Activated naive CD4-positive, alpha-beta T cell treated with anti-CD3 and anti-CD28 coated beads, Interleukin-2, amount 10 ng/mL, durations not matched to agents 7 days and 5 days (primary cell): Measurements from ENCODE around the gene SERPINA4.

ENCODE experiments used
- CTCF ChIA-PET: fragments of 350-600 bp; sonication (Branson Sonifier 250); formaldehyde crosslinking; loops from one replicate; lab custom pipeline; 2021; ENCODE audit warnings: antibody characterized with exemption; lab: Charles Lee
- DNase-seq: peaks from one replicate; pipeline ENCODE4 v3.0.0-alpha.2; 2020
- H3K27ac Mint-ChIP-seq: one replicate; pipeline ENCODE4 v1.8.0; 2021; ENCODE audit warnings: mild to moderate bottlenecking, moderate library complexity, mixed read lengths
- H3K27me3 Mint-ChIP-seq: one replicate; pipeline ENCODE4 v1.8.0; 2021; ENCODE audit warnings: mild to moderate bottlenecking, mixed read lengths
- H3K36me3 Mint-ChIP-seq: one replicate; pipeline ENCODE4 v1.8.0; 2021; ENCODE audit warnings: mixed read lengths
- H3K4me1 Mint-ChIP-seq: one replicate; pipeline ENCODE4 v1.8.0; 2021; ENCODE audit warnings: mixed read lengths
- H3K4me3 Mint-ChIP-seq: one replicate; pipeline ENCODE4 v1.8.0; 2021; ENCODE audit warnings: mild to moderate bottlenecking, moderate library complexity, mixed read lengths
- H3K9me3 Mint-ChIP-seq: one replicate; pipeline ENCODE4 v1.8.0; 2021; ENCODE audit warnings: mixed read lengths

Gene SERPINA4

GRCh38 chr14:94582851-94583250 lies 21.6 kb downstream of the SERPINA4 start:
- no peak overlapping the region for H3K27ac Mint-ChIP-seq
- no peaks in the 10 kb centered on the region for H3K4me1 Mint-ChIP-seq
- no peaks in the 10 kb centered on the region for H3K36me3 Mint-ChIP-seq
- CTCF ChIA-PET = no interaction called here
- no peaks in the 10 kb centered on the region for H3K27me3 Mint-ChIP-seq
- no peaks in the 10 kb centered on the region for H3K9me3 Mint-ChIP-seq
- no peak overlapping the region for H3K4me3 Mint-ChIP-seq
- DNase-seq = no peak

DNA sequence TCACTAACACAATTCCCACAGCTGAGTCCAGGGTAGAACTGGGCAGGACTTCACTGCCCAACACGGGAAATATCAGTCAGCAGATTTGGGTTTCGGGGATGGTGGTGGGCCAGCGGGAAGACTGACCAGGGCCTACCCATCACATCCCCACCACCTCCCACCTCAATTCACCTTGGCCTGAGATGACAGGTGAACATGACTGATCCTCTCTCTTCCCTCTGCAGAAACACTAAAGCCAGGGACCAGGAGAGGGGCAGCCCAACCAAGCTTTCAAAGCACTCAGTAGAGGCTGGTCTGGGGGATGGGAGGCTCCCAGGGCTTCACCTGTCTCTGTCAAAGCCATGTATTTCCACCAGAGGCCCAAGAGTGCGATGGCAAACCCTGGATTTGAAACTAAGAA lies 22.3 kb downstream of the SERPINA4 start:
- CTCF ChIA-PET = no interaction called here
- DNase-seq = no peak
- no peaks in the 10 kb centered on the region for H3K4me1 Mint-ChIP-seq

GRCh38 chr14:94584591-94585280 lies 23.5 kb downstream of the SERPINA4 start:
- Mint-ChIP-seq H3K27ac (no peak overlapping the region), H3K36me3 (no peaks in the 10 kb centered on the region), H3K4me1 (no peaks in the 10 kb centered on the region), H3K4me3 (no peak overlapping the region), H3K27me3 (no peaks in the 10 kb centered on the region), H3K9me3 (no peaks in the 10 kb centered on the region)
- DNase-seq = no peak
- CTCF ChIA-PET = no interaction called here

More for the DNA sequence above, 22.3 kb downstream of the SERPINA4 start:
- Mint-ChIP-seq H3K27ac (no peak overlapping the region), H3K27me3 (no peaks in the 10 kb centered on the region), H3K9me3 (no peaks in the 10 kb centered on the region), H3K36me3 (no peaks in the 10 kb centered on the region), H3K4me3 (no peak overlapping the region)

- no peak overlapping the region for H3K4me3 Mint-ChIP-seq
- CTCF ChIA-PET = no interaction called here
- H3K27ac Mint-ChIP-seq = no peak overlapping the region
- H3K4me1 Mint-ChIP-seq = no peaks in the 10 kb centered on the region
- H3K9me3 Mint-ChIP-seq = no peaks in the 10 kb centered on the region
- DNase-seq = no peak
- H3K27me3 Mint-ChIP-seq = no peaks in the 10 kb centered on the region
- H3K36me3 Mint-ChIP-seq = no peaks in the 10 kb centered on the region
Measured at GRCh38 chr14:94586635-94587034, 25.4 kb downstream of the SERPINA4 start.

- no peak for DNase-seq
- CTCF ChIA-PET = no interaction called here
- no peaks in the 10 kb centered on the region for H3K36me3 Mint-ChIP-seq
- H3K27ac Mint-ChIP-seq = no peak overlapping the region
- H3K4me3 Mint-ChIP-seq = no peak overlapping the region
- H3K4me1 Mint-ChIP-seq = no peaks in the 10 kb centered on the region
- H3K9me3 Mint-ChIP-seq = no peaks in the 10 kb centered on the region
- no peaks in the 10 kb centered on the region for H3K27me3 Mint-ChIP-seq
Measured at GRCh38 chr14:94588311-94588710, 27.1 kb downstream of the SERPINA4 start.

- no peaks in the 10 kb centered on the region for H3K4me1 Mint-ChIP-seq
- peaks cover 5% of the 10 kb centered on the region for H3K27me3 Mint-ChIP-seq
- no peaks in the 10 kb centered on the region for H3K9me3 Mint-ChIP-seq
- CTCF ChIA-PET = no interaction called here
- H3K36me3 Mint-ChIP-seq = no peaks in the 10 kb centered on the region
- no peak for DNase-seq
- H3K4me3 Mint-ChIP-seq = no peak overlapping the region
- H3K27ac Mint-ChIP-seq = no peak overlapping the region
Measured at GRCh38 chr14:94591073-94591472, 29.8 kb downstream of the SERPINA4 start.

- H3K9me3 Mint-ChIP-seq = no peaks in the 10 kb centered on the region
- no peaks in the 10 kb centered on the region for H3K36me3 Mint-ChIP-seq
- no peak for DNase-seq
- CTCF ChIA-PET = no interaction called here
- H3K27me3 Mint-ChIP-seq = peaks cover 5% of the 10 kb centered on the region
- no peaks in the 10 kb centered on the region for H3K4me1 Mint-ChIP-seq
- no peak overlapping the region for H3K4me3 Mint-ChIP-seq
- H3K27ac Mint-ChIP-seq = no peak overlapping the region
Measured at GRCh38 chr14:94591871-94592270, 30.6 kb downstream of the SERPINA4 start.

GRCh38 chr14:94592457-94592856 lies 31.2 kb downstream of the SERPINA4 start:
- peaks cover 5% of the 10 kb centered on the region for H3K27me3 Mint-ChIP-seq
- H3K36me3 Mint-ChIP-seq = no peaks in the 10 kb centered on the region
- H3K4me3 Mint-ChIP-seq = no peak overlapping the region
- no peak overlapping the region for H3K27ac Mint-ChIP-seq
- DNase-seq = no peak
- CTCF ChIA-PET = no interaction called here
- no peaks in the 10 kb centered on the region for H3K4me1 Mint-ChIP-seq
- H3K9me3 Mint-ChIP-seq = no peaks in the 10 kb centered on the region

DNA sequence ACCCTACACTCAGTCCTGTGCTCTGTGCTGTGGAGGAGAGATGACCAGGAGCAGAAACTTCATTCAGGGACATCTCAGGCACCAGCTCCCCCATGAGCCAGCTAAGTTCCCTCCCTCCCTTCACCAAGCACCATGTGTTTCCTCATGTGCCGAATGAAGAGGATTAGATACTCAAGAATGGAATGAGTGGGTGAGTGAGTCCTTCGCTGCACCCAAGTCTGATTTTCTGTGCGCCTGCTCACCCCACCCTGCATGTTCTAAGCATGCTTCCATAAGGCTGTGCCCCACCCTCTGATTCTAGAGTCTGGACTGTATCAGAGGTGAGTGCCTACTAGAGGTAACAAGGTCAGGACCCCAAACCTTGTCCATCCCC lies 32.1 kb downstream of the SERPINA4 start:
- H3K4me1 Mint-ChIP-seq = no peaks in the 10 kb centered on the region

DNA sequence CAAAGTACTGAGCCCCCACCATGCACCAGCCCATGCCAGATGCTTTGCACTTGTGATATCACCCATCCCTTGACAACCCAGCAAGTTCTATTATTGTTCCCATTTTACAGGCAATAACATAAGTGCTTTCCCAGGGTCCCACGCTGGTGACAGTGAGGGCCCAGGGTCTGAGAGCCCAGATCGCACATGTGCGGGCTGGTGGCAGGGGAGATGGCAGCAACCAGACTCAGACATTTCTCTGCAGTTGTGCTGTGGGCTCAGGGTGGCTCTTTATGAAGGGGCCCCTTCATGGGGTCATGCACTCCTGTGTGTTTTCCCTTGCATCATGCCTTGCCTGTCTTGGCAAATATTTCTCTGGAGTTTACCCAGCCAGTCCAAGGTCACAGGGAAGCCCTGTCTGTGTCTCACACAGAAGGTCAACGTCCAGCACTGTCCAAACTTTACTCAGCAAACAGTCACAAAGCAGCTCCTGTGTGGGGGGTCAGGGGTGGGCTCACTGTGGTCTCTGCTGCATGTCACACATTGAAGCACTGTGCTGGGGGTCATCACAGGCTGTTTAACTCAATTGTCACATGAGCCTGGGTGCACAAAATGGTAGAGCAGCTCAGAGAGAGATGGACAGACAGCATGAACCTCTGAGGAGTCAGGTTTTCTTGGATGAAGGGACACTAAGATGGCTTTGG lies 32.6 kb downstream of the SERPINA4 start:
- CTCF ChIA-PET = no interaction called here
- Mint-ChIP-seq H3K9me3 (no peaks in the 10 kb centered on the region), H3K27ac (no peak overlapping the region), H3K4me1 (no peaks in the 10 kb centered on the region), H3K36me3 (no peaks in the 10 kb centered on the region), H3K4me3 (no peak overlapping the region), H3K27me3 (peaks cover 5% of the 10 kb centered on the region)
- DNase-seq = no peak

More for the DNA sequence above, 32.1 kb downstream of the SERPINA4 start:
- DNase-seq = no peak
- Mint-ChIP-seq H3K36me3 (no peaks in the 10 kb centered on the region), H3K27me3 (peaks cover 5% of the 10 kb centered on the region), H3K9me3 (no peaks in the 10 kb centered on the region), H3K4me3 (no peak overlapping the region), H3K27ac (no peak overlapping the region)
- CTCF ChIA-PET = no interaction called here

- Mint-ChIP-seq H3K9me3 (no peaks in the 10 kb centered on the region), H3K4me1 (no peaks in the 10 kb centered on the region), H3K27ac (no peak overlapping the region), H3K27me3 (peaks cover 5% of the 10 kb centered on the region), H3K4me3 (no peak overlapping the region), H3K36me3 (no peaks in the 10 kb centered on the region)
- no peak for DNase-seq
- CTCF ChIA-PET = no interaction called here
Measured at GRCh38 chr14:94594441-94594840, 33.2 kb downstream of the SERPINA4 start.

- Mint-ChIP-seq H3K36me3 (no peaks in the 10 kb centered on the region), H3K27me3 (peaks cover 8% of the 10 kb centered on the region), H3K9me3 (no peaks in the 10 kb centered on the region), H3K4me3 (no peak overlapping the region), H3K27ac (no peak overlapping the region), H3K4me1 (no peaks in the 10 kb centered on the region)
- CTCF ChIA-PET = no interaction called here
- DNase-seq = no peak
Measured at GRCh38 chr14:94595912-94596311, 34.7 kb downstream of the SERPINA4 start.

DNA sequence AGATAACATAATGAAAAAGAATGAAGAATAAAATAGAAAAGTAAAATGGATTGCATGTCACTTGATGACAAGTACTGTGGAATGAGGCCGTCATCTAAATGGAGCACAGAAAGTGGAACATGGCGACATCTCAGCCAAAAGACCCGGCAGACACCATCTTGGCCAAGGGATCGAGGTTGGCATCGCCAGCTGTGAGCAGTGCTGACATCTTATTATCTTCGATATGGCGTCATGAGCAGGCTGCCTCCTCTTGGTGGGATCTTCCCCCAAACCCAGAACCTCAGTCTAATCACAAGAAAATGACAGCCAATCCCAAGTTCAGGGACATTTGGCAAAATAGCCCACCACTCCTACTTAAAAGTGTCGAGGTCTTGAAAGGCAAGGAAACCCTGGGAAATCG lies 35.1 kb downstream of the SERPINA4 start:
- DNase-seq = no peak
- CTCF ChIA-PET = no interaction called here
- Mint-ChIP-seq H3K27me3 (peaks cover 10% of the 10 kb centered on the region), H3K4me1 (no peaks in the 10 kb centered on the region), H3K4me3 (no peak overlapping the region), H3K36me3 (no peaks in the 10 kb centered on the region), H3K9me3 (no peaks in the 10 kb centered on the region), H3K27ac (no peak overlapping the region)

DNA sequence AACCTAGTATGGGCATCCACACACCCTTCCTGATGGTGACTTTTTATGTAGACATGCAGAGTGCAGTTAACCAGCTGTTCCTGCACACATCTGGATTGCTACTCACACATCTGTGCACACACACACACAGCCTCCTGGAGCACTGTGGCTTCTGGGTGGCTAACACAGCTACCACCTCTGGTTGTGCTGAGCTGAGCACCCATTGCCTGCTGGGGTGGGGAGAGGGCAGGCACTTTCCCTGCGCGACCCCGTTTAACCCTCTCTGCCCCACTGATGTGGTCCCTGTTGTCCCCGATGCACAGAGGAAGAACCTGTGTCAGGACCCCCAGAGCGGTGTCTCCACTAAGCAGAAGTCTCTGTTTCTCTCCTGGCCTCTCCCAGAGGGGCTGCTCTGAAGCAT lies 36.5 kb downstream of the SERPINA4 start:
- no peaks in the 10 kb centered on the region for H3K4me1 Mint-ChIP-seq
- no peaks in the 10 kb centered on the region for H3K9me3 Mint-ChIP-seq
- CTCF ChIA-PET = interaction anchor here (0.7 kb wide), 1 partner anchor 360 kb away, joined by 4 read pairs; no protein-coding TSS in a partner anchor
- no peak overlapping the region for H3K27ac Mint-ChIP-seq
- no peaks in the 10 kb centered on the region for H3K36me3 Mint-ChIP-seq
- DNase-seq = no peak
- H3K4me3 Mint-ChIP-seq = no peak overlapping the region
- peaks cover 10% of the 10 kb centered on the region for H3K27me3 Mint-ChIP-seq

- Mint-ChIP-seq H3K9me3 (no peaks in the 10 kb centered on the region), H3K27me3 (peaks cover 10% of the 10 kb centered on the region), H3K4me3 (no peak overlapping the region), H3K36me3 (no peaks in the 10 kb centered on the region), H3K4me1 (no peaks in the 10 kb centered on the region), H3K27ac (no peak overlapping the region)
- CTCF ChIA-PET = interaction anchor here (0.6 kb wide), 1 partner anchor 630 kb away, joined by 4 read pairs; no protein-coding TSS in a partner anchor
- no peak for DNase-seq
Measured at GRCh38 chr14:94598506-94598815, 37.2 kb downstream of the SERPINA4 start.
